HUES48 (cell line): ENCODE results near the gene ZNF229.
"Not testable (repeated sequence)": the region's sequence is repeated elsewhere in the genome, so short reads cannot be mapped to it uniquely, and the experiment has no call there.

Experiments used
- H3K27ac ChIP-seq: one replicate; pipeline ENCODE4 v1.7.0; 2013; ENCODE audit warnings: low read depth, low read length, inconsistent platforms
- H3K27me3 ChIP-seq: 2 replicates; pipeline ENCODE4 v1.6.1; 2013; ENCODE audit warnings: mild to moderate bottlenecking, low read length; ENCODE audit not compliant: control insufficient read depth, insufficient read depth
- H3K36me3 ChIP-seq: 2 replicates; pipeline ENCODE4 v1.6.1; 2013; ENCODE audit warnings: low read length; ENCODE audit not compliant: control insufficient read depth, insufficient read depth
- H3K4me1 ChIP-seq: 2 replicates; pipeline ENCODE4 v1.6.1; 2013; ENCODE audit warnings: mild to moderate bottlenecking, low read length; ENCODE audit not compliant: control insufficient read depth, insufficient read depth
- H3K4me3 ChIP-seq: 2 replicates; pipeline ENCODE4 v1.5.1; 2013; ENCODE audit warnings: mild to moderate bottlenecking, low read depth, low read length
- H3K9ac ChIP-seq: 2 replicates; pipeline ENCODE4 v1.6.1; 2013; ENCODE audit warnings: mild to moderate bottlenecking, low read depth, low read length, moderate library complexity
- H3K9me3 ChIP-seq: 2 replicates; pipeline ENCODE4 v1.6.1; 2013; ENCODE audit warnings: low read length; ENCODE audit not compliant: control insufficient read depth, insufficient read depth

The ZNF229 gene

DNA sequence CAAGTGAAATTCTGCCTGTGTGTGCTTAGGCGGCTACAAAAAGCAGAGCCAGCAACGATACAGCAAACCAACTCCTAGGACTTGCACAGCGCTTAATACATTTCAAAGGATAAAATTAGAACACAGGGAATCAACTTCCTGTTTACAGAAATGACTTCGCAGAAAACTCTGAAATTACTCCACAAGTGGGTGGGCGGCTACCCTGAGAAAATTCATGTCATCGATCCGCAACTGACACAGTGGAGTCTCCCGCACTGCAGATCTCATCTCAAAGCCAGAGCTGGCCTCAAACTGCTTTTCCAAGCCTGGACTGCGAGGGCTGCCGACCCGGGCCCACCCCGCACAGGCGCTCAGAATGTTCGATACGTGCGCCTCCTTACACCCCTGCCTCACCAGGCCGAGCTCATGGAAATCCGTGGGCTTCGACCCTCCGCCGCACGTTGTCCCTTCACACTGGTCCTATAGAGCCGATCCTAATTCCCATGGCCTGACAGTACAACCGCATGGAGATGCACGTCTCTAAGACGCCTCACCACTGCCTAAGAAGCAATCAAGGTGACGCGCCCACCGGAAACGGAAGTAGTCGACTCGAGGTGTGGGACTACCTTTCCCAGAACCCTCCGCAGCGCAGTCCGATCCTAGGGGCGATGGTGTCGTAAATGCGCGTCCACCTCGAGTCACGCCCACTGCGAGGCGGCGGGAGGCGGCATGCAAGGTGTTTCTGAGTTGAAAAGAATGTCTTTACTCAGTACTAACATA is at the start of gene ZNF229:
Gene ZNF229, minus strand, starts transcription at position 557 of the 759 bp plus-strand sequence. CDS start 5,625 bp downstream, outside the sequence.
- Histone ChIP-seq H3K4me1 (no peaks in the 10 kb centered on the region), H3K27me3 (no peaks in the 10 kb centered on the region), H3K27ac (no peak within 1 kb of the TSS), H3K9me3 (peaks cover 49% of the 10 kb centered on the region), H3K4me3 (peak within 1 kb of the TSS; percentile 84), H3K36me3 (no peaks in the 10 kb centered on the region; the same call in 1 of the 2 replicates), H3K9ac (peak within 1 kb of the TSS; percentile 40; the same call in 1 of the 2 replicates)

DNA sequence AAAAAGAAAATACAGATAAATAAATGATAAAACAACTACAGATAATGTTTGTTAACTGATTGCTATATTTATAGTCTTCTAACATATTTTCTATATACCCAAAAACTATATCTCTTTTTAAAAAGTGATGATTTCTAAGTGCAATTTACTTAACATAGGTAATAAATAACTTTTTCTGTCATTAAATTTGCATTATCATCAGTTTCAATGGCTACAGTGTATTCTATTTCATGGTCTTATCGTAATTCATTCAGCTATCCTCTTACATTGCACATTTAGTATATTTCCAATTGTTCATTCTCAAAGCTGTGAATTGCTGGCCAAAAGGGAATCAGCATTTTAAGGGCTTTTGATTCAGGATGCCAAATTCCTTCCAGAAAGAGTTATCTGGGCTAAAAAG is 48.4 kb upstream of the ZNF229 start:
- Histone ChIP-seq H3K4me1 (0 out of 2 replicates have a peak, but pooled peaks cover 2% of the 10 kb centered on the region), H3K4me3 (no peak overlapping the region), H3K27ac (no peak overlapping the region), H3K9me3 (peaks cover 67% of the 10 kb centered on the region), H3K36me3 (peaks cover 56% of the 10 kb centered on the region), H3K27me3 (no peaks in the 10 kb centered on the region), H3K9ac (no peak overlapping the region)

DNA sequence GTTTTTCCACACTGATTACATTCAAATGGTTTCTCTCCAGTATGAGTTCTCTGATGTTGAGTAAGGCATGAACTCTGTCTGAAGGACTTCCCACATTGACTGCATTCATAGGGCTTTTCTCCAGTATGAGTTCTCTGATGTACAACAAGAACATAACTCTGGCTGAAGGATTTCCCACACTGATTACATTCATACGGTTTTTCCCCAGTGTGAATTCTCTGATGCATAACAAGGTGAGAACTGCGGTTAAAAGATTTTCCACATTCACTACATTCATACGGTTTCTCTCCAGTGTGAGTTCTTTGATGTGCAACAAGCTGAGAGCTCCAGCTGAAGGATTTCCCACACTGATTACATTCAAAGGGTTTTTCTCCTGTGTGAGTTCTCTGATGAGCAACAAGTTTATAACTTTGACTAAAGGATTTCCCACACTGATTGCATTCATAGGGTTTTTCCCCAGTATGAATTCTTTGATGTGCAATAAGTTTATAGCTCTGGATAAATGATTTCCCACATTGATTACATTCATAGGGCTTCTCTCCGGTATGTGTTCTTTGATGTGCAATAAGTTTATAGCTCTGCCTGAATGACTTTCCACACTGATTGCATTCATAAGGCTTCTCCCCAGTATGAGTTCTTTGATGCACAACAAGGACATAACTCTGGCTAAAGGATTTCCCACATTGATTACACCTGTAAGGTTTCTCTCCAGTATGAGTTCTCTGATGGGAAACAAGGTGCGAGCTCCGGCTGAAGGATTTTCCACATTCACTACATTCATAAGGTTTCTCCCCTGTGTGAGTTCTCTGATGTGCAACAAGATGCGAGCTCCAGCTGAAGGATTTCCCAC is 28.5 kb upstream of the ZNF229 start:
- Histone ChIP-seq H3K36me3 (peaks cover 70% of the 10 kb centered on the region), H3K4me1 (no peaks in the 10 kb centered on the region), H3K9me3 (peaks cover 91% of the 10 kb centered on the region), H3K27ac (no peak overlapping the region), H3K9ac (no peak overlapping the region), H3K27me3 (no peaks in the 10 kb centered on the region), H3K4me3 (peak overlapping the region; percentile 43; the same call in 1 of the 2 replicates)

DNA sequence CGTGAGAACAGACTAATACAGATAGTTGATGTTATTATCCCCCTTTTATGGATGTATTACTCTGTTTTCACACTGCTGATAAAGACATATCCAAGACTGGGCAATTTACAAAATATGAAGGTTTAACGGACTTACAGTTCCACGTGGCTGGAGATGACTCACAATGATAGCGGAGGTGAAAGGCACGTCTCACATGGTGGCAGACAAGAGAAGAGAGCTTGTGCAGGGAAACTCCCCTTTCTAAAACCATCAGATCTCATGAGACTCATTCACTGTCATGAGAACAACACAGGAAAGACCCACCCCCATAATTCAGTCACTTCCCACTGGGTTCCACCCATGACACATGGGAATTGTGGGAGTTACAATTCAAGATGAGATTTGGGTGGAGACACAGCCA is 20.5 kb upstream of the ZNF229 start:
- H3K4me3 ChIP-seq, H3K4me1 ChIP-seq, H3K27ac ChIP-seq, H3K9ac ChIP-seq, H3K36me3 ChIP-seq, H3K27me3 ChIP-seq: not testable (repeated sequence)
- peaks cover 63% of the 10 kb centered on the region for H3K9me3 ChIP-seq

DNA sequence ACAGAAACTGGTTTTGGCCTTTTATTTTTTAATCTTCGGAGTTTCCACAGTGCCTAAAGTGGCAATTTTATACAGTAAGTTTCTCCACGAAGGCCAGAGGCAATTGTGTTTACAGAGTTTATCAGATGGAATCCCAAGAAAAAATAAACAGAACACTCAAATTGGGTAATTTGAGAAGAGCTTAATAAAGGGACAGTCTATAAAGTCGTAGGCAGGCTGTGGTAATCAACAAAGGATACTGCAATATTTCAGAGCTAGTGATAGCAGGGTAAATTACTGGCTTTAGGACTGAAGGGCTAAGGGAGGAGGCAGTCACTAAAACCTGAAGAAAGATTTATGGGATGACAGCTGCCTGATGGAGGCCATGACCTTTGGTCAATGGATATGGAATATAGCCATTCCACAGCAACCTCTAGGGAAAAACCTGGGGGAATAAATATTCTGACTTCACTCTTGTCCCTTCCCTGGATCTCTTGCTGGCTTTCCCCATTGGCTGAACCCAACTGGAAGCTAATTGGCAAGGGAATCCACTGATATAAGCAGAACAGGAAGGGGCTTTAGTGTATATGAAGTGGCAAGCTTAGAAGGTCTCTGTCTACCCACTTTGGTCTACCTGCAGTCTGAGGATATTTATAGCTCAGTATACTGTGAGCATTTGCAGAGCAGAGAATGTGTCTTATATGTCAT is 14.5 kb upstream of the ZNF229 start:
- not testable (repeated sequence) for H3K36me3 ChIP-seq, H3K27me3 ChIP-seq, H3K9ac ChIP-seq, H3K4me3 ChIP-seq, H3K27ac ChIP-seq, H3K4me1 ChIP-seq
- peaks cover 29% of the 10 kb centered on the region for H3K9me3 ChIP-seq

- H3K27me3 ChIP-seq, H3K36me3 ChIP-seq, H3K4me3 ChIP-seq, H3K4me1 ChIP-seq, H3K27ac ChIP-seq, H3K9ac ChIP-seq: not testable (repeated sequence)
- peaks cover 48% of the 10 kb centered on the region for H3K9me3 ChIP-seq
These were observed 7.7 kb upstream of the ZNF229 start for GRCh38 chr19:44456016-44456415.

GRCh38 chr19:44455100-44455499 is 6.8 kb upstream of the ZNF229 start:
- Histone ChIP-seq H3K27ac (no peak overlapping the region), H3K9me3 (peaks cover 53% of the 10 kb centered on the region), H3K4me1 (no peaks in the 10 kb centered on the region), H3K36me3 (no peaks in the 10 kb centered on the region), H3K4me3 (no peak overlapping the region), H3K27me3 (no peaks in the 10 kb centered on the region), H3K9ac (no peak overlapping the region)

DNA sequence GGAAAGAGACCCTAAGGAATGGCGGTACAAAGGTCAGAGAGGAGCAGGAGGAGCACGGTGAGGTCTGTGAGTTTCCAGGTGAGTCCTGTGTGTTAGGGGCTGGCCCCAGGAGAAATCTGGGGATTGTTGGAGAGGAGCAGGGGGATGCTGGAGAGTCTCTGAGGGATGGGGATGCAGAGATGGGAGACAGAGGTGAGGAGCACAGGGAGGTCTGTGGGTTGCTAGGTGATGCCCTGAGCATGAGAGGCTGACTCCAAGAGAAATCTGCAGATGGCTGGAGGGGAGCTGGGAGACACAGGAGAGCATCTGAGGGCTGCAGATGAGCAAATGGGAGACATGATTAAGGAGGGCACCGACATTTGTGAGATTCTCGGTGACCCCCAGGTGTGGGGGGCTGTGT is 4.1 kb upstream of the ZNF229 start:
- Histone ChIP-seq H3K4me3 (no peak overlapping the region), H3K9ac (no peak overlapping the region), H3K4me1 (no peaks in the 10 kb centered on the region), H3K27ac (no peak overlapping the region), H3K9me3 (peaks cover 61% of the 10 kb centered on the region), H3K36me3 (no peaks in the 10 kb centered on the region), H3K27me3 (no peaks in the 10 kb centered on the region)

- no peak overlapping the region for H3K27ac ChIP-seq
- H3K9ac ChIP-seq = no peak overlapping the region
- H3K36me3 ChIP-seq = no peaks in the 10 kb centered on the region
- H3K4me1 ChIP-seq = no peaks in the 10 kb centered on the region
- H3K4me3 ChIP-seq = no peak overlapping the region
- peaks cover 61% of the 10 kb centered on the region for H3K9me3 ChIP-seq
- no peaks in the 10 kb centered on the region for H3K27me3 ChIP-seq
These were observed 3.4 kb upstream of the ZNF229 start for GRCh38 chr19:44451687-44452086.

- peaks cover 15% of the 10 kb centered on the region for H3K36me3 ChIP-seq
- peaks cover 47% of the 10 kb centered on the region for H3K9me3 ChIP-seq
- H3K27me3 ChIP-seq = no peaks in the 10 kb centered on the region
- H3K4me3 ChIP-seq = no peak overlapping the region
- H3K4me1 ChIP-seq = no peaks in the 10 kb centered on the region
- no peak overlapping the region for H3K9ac ChIP-seq
- H3K27ac ChIP-seq = no peak overlapping the region
These were observed 9.8 kb downstream of the ZNF229 start for GRCh38 chr19:44438441-44438840.
